Suprapubic skin (tissue), 3 donors: Measurements from ENCODE around the gene LYAR.

ENCODE experiments used
- POLR2AphosphoS5 ChIP-seq, 3 donors: sonication (generic); formaldehyde crosslinking; IDR thresholded peaks; one replicate each; pipeline ENCODE4 v1.6.1; 2017; ENCODE audit warnings: antibody characterized with exemption in 3 of 3
- TF ChIP-seq, protein P1 (sequence below), 2 donors: fragments of 200-600 bp in 1 of 2; fragments of 450-650 bp in 1 of 2; sonication (generic) in 1 of 2; IDR thresholded peaks; one replicate each; pipeline ENCODE4 v1.5.1; 2016 to 2019; ENCODE audit warnings: antibody characterized with exemption in 2 of 2, mild to moderate bottlenecking in 1 of 2, moderate library complexity in 1 of 2

DNA sequence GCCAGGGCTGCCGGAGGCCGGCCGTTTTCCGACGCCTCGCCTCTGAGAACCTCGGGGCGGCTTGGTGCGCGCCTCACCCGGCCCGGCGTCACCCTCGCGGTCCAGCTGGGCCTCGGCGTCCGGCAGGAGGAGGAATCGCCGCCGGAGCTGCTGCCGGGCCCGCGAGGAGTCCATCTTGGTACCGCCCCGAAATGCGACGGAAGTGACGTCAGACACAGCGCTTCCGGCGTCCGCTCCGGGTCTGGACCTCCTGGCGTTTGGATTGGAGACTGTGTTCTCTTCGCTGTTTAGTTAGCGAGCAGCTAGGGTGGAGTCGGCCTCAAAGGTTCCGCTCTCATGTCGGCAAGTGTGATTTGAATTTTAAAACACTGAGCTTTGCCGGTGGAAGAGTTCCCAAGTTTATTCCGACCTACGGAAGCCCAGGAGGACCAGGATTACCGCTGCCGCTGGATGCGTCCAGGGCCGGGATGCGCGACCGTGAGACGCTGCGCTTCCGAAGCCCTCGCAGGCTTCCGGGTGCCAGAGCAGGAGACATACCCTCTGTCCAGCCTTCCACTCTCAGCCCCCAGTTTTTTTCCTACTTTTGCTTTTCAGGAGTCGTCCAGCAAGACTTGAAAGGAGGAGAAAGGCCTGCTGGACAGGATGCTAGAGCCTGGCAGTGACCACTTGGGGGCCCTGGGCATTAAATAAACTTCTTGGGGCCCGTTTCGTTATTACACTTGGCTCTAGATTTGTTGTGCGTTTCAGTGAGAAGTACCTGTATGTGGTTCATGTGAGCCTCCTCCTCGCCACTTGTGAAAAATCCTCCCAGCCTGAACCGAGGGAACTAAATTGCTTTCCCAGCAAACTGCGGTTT, 41.7 kb downstream of the LYAR start, which contains the start of gene TMEM128:
- TF ChIP-seq, protein P1, sequence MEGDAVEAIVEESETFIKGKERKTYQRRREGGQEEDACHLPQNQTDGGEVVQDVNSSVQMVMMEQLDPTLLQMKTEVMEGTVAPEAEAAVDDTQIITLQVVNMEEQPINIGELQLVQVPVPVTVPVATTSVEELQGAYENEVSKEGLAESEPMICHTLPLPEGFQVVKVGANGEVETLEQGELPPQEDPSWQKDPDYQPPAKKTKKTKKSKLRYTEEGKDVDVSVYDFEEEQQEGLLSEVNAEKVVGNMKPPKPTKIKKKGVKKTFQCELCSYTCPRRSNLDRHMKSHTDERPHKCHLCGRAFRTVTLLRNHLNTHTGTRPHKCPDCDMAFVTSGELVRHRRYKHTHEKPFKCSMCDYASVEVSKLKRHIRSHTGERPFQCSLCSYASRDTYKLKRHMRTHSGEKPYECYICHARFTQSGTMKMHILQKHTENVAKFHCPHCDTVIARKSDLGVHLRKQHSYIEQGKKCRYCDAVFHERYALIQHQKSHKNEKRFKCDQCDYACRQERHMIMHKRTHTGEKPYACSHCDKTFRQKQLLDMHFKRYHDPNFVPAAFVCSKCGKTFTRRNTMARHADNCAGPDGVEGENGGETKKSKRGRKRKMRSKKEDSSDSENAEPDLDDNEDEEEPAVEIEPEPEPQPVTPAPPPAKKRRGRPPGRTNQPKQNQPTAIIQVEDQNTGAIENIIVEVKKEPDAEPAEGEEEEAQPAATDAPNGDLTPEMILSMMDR (IDR thresholded peaks at IDR 0.05): peak in 1 of 2 donors; percentile 26
- peak; percentile 51 to 86 (median 82) for TF ChIP-seq POLR2AphosphoS5 (IDR thresholded peaks at IDR 0.05)
